Ascending aorta (tissue), 2 donors: ENCODE data around the gene ADCK2. TPM values are rescaled to one million over a fixed set of nuclear protein-coding genes. Genes with fewer than 3 reads are reported as not detected.

Source experiments
- DNase-seq, 2 donors: peaks; one replicate each; pipeline ENCODE4 v3.0.0-alpha.2; 2019; ENCODE audit warnings: low spot score in 2 of 2
- H3K27ac ChIP-seq, 2 donors: fragments of 200-600 bp; sonication (generic); one replicate each; pipeline ENCODE4 v1.5.1; 2016 to 2017; ENCODE audit warnings: mild to moderate bottlenecking in 1 of 2
- H3K27me3 ChIP-seq: fragments of 200-600 bp; sonication (generic); one replicate; pipeline ENCODE4 v1.5.1; 2017
- H3K36me3 ChIP-seq, 2 donors: fragments of 200-600 bp; sonication (generic); one replicate each; pipeline ENCODE4 v1.5.1; 2016
- H3K4me1 ChIP-seq, 2 donors: fragments of 200-600 bp; sonication (generic); one replicate each; pipeline ENCODE4 v1.5.1; 2016 to 2017; ENCODE audit warnings: mild to moderate bottlenecking in 1 of 2
- H3K4me3 ChIP-seq, 2 donors: fragments of 200-600 bp; sonication (generic); one replicate each; pipeline ENCODE4 v1.5.1; 2016 to 2017; ENCODE audit warnings: mild to moderate bottlenecking in 1 of 2
- H3K9me3 ChIP-seq, 2 donors: fragments of 200-600 bp; sonication (generic); one replicate each; pipeline ENCODE4 v1.5.1; 2016
- CTCF ChIP-seq, 3 experiments: fragments of 200-600 bp in 2 of 3; fragments of 450-650 bp in 1 of 3; sonication (generic) in 2 of 3; IDR thresholded peaks; one replicate each; pipeline ENCODE4 v1.5.1; 2016 to 2019; ENCODE audit warnings: antibody characterized with exemption in 3 of 3, mild to moderate bottlenecking in 1 of 3, moderate library complexity in 1 of 3
- intact Hi-C: fragments of 100-400 bp; cut with DNase I; formaldehyde crosslinking; loops from one replicate; pipeline ENCODE4 v1.15.1; 2023
- total RNA-seq: library from RNA; depleted of rRNA; stranded (reverse); fragments of >200 nt; gene quantifications from one replicate; pipeline ENCODE4 v1.1.0, GENCODE V29; 2016

ADCK2 gene
- total RNA-seq, 1 donor from 2014 or later = 46.1 TPM

- intact Hi-C loops = no loop called here
- no peaks in the 10 kb centered on the region for H3K27me3 ChIP-seq
- no peaks in the 10 kb centered on the region for H3K4me1 ChIP-seq
- TF ChIP-seq CTCF (IDR thresholded peaks at IDR 0.05) = no peak
- H3K4me3 ChIP-seq = no peak overlapping the region
- no peak for DNase-seq
- H3K9me3 ChIP-seq = no peaks in the 10 kb centered on the region
- no peaks in the 10 kb centered on the region for H3K36me3 ChIP-seq
- H3K27ac ChIP-seq = no peak overlapping the region
These were observed 18.7 kb upstream of the ADCK2 start for GRCh38 chr7:140654109-140654387.

GRCh38 chr7:140654661-140655060 is 18.1 kb upstream of the ADCK2 start:
- intact Hi-C loops = no loop called here
- peak in 1 of 2 donors; percentile 16 for DNase-seq
- no peak overlapping the region for H3K4me3 ChIP-seq

GRCh38 chr7:140655511-140656408 is 17.0 kb upstream of the ADCK2 start:
- H3K4me3 ChIP-seq = peak overlapping the region; percentile 32 to 45
- no peak for TF ChIP-seq CTCF (IDR thresholded peaks at IDR 0.05)
- no peaks in the 10 kb centered on the region for H3K9me3 ChIP-seq
- H3K27ac ChIP-seq = no peak overlapping the region
- no peaks in the 10 kb centered on the region for H3K4me1 ChIP-seq
- no peaks in the 10 kb centered on the region for H3K27me3 ChIP-seq
- intact Hi-C loops = no loop called here
- DNase-seq = peak in 1 of 2 donors; percentile 54
- H3K36me3 ChIP-seq = no peaks in the 10 kb centered on the region

More at GRCh38 chr7:140654661-140655060, 18.1 kb upstream of the ADCK2 start:
- no peaks in the 10 kb centered on the region for H3K4me1 ChIP-seq
- no peaks in the 10 kb centered on the region for H3K9me3 ChIP-seq
- H3K36me3 ChIP-seq = no peaks in the 10 kb centered on the region
- TF ChIP-seq CTCF (IDR thresholded peaks at IDR 0.05) = no peak
- H3K27ac ChIP-seq = no peak overlapping the region
- H3K27me3 ChIP-seq = no peaks in the 10 kb centered on the region

- peak overlapping the region; percentile 32 to 45 for H3K4me3 ChIP-seq
- H3K9me3 ChIP-seq = no peaks in the 10 kb centered on the region
- H3K4me1 ChIP-seq = no peaks in the 10 kb centered on the region
- no peaks in the 10 kb centered on the region for H3K36me3 ChIP-seq
- intact Hi-C loops = no loop called here
- no peaks in the 10 kb centered on the region for H3K27me3 ChIP-seq
- no peak overlapping the region for H3K27ac ChIP-seq
- DNase-seq = no peak
- TF ChIP-seq CTCF (IDR thresholded peaks at IDR 0.05) = no peak
These were observed 15.9 kb upstream of the ADCK2 start for GRCh38 chr7:140656548-140657515.

GRCh38 chr7:140657891-140658290 is 14.9 kb upstream of the ADCK2 start:
- Histone ChIP-seq H3K27me3 (no peaks in the 10 kb centered on the region), H3K36me3 (no peaks in the 10 kb centered on the region), H3K27ac (no peak overlapping the region), H3K4me3 (no peak overlapping the region), H3K9me3 (no peaks in the 10 kb centered on the region), H3K4me1 (no peaks in the 10 kb centered on the region)
- no peak for TF ChIP-seq CTCF (IDR thresholded peaks at IDR 0.05)
- DNase-seq = no peak
- intact Hi-C loops = no loop called here
